SH-SY5Y (cell line): ENCODE results near the gene CBY3.

Experiments
- GATA2 ChIP-seq: IDR thresholded peaks from 2 replicates; pipeline ENCODE4 v1.6.1; 2011; ENCODE audit warnings: mild to moderate bottlenecking, low read depth, low read length
- GATA3 ChIP-seq: IDR thresholded peaks from 2 replicates; pipeline ENCODE4 v1.6.1; 2011; ENCODE audit warnings: low read depth, mild to moderate bottlenecking, low read length, moderate library complexity

GRCh38 chr5:179716286-179716685, 35.5 kb upstream of the CBY3 start:
- TF ChIP-seq GATA2 (no peak), GATA3 (no peak)
